C4-2B (cell line): Measurements from ENCODE around the gene AXIN2.

Experiments used
- CTCF ChIP-seq: fragments of 450-650 bp; conservative IDR thresholded peaks from 2 replicates; pipeline ENCODE4 v1.5.1; 2017; ENCODE audit warnings: mild to moderate bottlenecking
- ZFX ChIP-seq: fragments of 450-650 bp; IDR thresholded peaks from 2 replicates; pipeline ENCODE4 v1.6.1; 2017

DNA sequence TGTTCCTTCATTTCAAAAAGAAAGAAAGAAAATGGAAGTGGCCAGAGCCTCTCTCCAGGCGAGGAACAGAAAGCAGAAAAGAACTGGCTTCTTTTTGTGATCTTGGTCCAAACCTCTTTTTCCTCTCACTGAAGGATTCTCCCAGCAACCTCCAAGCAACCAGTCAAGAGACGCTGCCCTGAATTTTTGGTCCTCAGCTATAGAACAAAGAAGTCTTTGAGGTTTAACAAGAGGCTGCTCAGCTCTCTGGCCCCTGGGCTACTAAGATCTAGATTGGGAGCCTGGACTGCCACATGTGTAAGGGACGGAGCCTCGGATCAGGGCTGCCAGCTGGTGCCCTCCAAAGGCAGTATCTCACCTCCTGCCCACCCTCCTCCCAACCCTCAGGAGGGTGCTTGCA, 62.6 kb downstream of the AXIN2 start:
- TF ChIP-seq CTCF (no peak), ZFX (no peak)
